ENCODE measurements around the gene PCDHB9. TPM values are rescaled to one million over a fixed set of nuclear protein-coding genes. Genes with fewer than 3 reads are reported as not detected.
"Not testable (repeated sequence)": the region's sequence is repeated elsewhere in the genome, so short reads cannot be mapped to it uniquely, and the experiment has no call there.

PCDHB9 gene
- total RNA-seq, 1 donor from 2014 or later = 3.0 TPM

- H3K27ac ChIP-seq; H3K4me1 ChIP-seq; H3K4me3 ChIP-seq; DNase-seq; H3K36me3 ChIP-seq; intact Hi-C loops (cut with DNase I): not testable (repeated sequence)
- peak in 1 of 2 donors; percentile 48 for ATAC-seq
- TF ChIP-seq CTCF (IDR thresholded peaks at IDR 0.05) = peak; percentile 10
- peaks cover 30% of the 10 kb centered on the region for H3K9me3 ChIP-seq
- peaks cover 27% of the 10 kb centered on the region for H3K27me3 ChIP-seq (ENCODE audit: low read depth)
Measured at GRCh38 chr5:141177577-141178191, 9.3 kb upstream of the PCDHB9 start, which contains the start of gene PCDHB8. Gene PCDHB8 (plus strand): TSS chr5:141177790. CDS start chr5:141178035, 245 bp downstream.

- intact Hi-C loops (cut with DNase I); DNase-seq; H3K4me1 ChIP-seq; H3K36me3 ChIP-seq; ATAC-seq; H3K4me3 ChIP-seq; H3K27ac ChIP-seq: not testable (repeated sequence)
- H3K27me3 ChIP-seq (ENCODE audit: low read depth) = peaks cover 28% of the 10 kb centered on the region
- peaks cover 39% of the 10 kb centered on the region for H3K9me3 ChIP-seq
Measured at GRCh38 chr5:141179371-141179770, 7.6 kb upstream of the PCDHB9 start.

GRCh38 chr5:141179876-141180275, 7.1 kb upstream of the PCDHB9 start:
- DNase-seq; intact Hi-C loops (cut with DNase I); H3K4me3 ChIP-seq; ATAC-seq; H3K27ac ChIP-seq; H3K4me1 ChIP-seq; H3K36me3 ChIP-seq: not testable (repeated sequence)
- Histone ChIP-seq H3K9me3 (peaks cover 39% of the 10 kb centered on the region), H3K27me3 (ENCODE audit: low read depth) (peaks cover 24% of the 10 kb centered on the region)

- no peak overlapping the region for H3K4me3 ChIP-seq
- no peak for ATAC-seq
- H3K36me3 ChIP-seq = no peaks in the 10 kb centered on the region
- peaks cover 38% of the 10 kb centered on the region for H3K9me3 ChIP-seq
- TF ChIP-seq CTCF (IDR thresholded peaks at IDR 0.05) = no peak
- H3K27me3 ChIP-seq (ENCODE audit: low read depth) = peaks cover 22% of the 10 kb centered on the region
- H3K4me1 ChIP-seq = no peaks in the 10 kb centered on the region
- no peak overlapping the region for H3K27ac ChIP-seq
- intact Hi-C loops (cut with DNase I) = no loop called here
- DNase-seq = no peak
Measured at GRCh38 chr5:141180313-141180712, 6.6 kb upstream of the PCDHB9 start.

GRCh38 chr5:141182248-141182647, 4.7 kb upstream of the PCDHB9 start, which contains the start of gene PCDHB16:
Gene PCDHB16 (plus strand): TSS chr5:141182387. CDS start chr5:141182560, 173 bp downstream.
- Histone ChIP-seq H3K4me3 (peak within 1 kb of the TSS; percentile 32), H3K27ac (peak within 1 kb of the TSS; percentile 21), H3K36me3 (no peaks in the 10 kb centered on the region), H3K27me3 (ENCODE audit: low read depth) (peaks cover 11% of the 10 kb centered on the region), H3K9me3 (peaks cover 31% of the 10 kb centered on the region), H3K4me1 (no peaks in the 10 kb centered on the region)
- TF ChIP-seq CTCF (IDR thresholded peaks at IDR 0.05) = peak; percentile 28
- DNase-seq (no peak), ATAC-seq (peak in 1 of 2 donors; percentile 41)
- intact Hi-C loops (cut with DNase I) = no loop called here

- peaks cover 24% of the 10 kb centered on the region for H3K9me3 ChIP-seq
- H3K27me3 ChIP-seq (ENCODE audit: low read depth); H3K4me3 ChIP-seq; DNase-seq; intact Hi-C loops (cut with DNase I); H3K36me3 ChIP-seq; H3K4me1 ChIP-seq; ATAC-seq; H3K27ac ChIP-seq: not testable (repeated sequence)
Measured at GRCh38 chr5:141184117-141184855, 2.7 kb upstream of the PCDHB9 start.

GRCh38 chr5:141188682-141189081, 1.7 kb downstream of the PCDHB9 start:
- H3K27ac ChIP-seq; H3K36me3 ChIP-seq; ATAC-seq; H3K4me1 ChIP-seq; H3K27me3 ChIP-seq (ENCODE audit: low read depth); H3K4me3 ChIP-seq; DNase-seq; intact Hi-C loops (cut with DNase I): not testable (repeated sequence)
- H3K9me3 ChIP-seq = peaks cover 45% of the 10 kb centered on the region

GRCh38 chr5:141189131-141189530, 2.2 kb downstream of the PCDHB9 start:
- DNase-seq; H3K27me3 ChIP-seq (ENCODE audit: low read depth); H3K27ac ChIP-seq; H3K4me3 ChIP-seq; H3K4me1 ChIP-seq; ATAC-seq; H3K36me3 ChIP-seq; intact Hi-C loops (cut with DNase I): not testable (repeated sequence)
- peaks cover 45% of the 10 kb centered on the region for H3K9me3 ChIP-seq
